Transverse colon (tissue), 4 donors: Measurements from ENCODE around the gene PCDHGA2. TPM values are rescaled to one million over a fixed set of nuclear protein-coding genes. Genes with fewer than 3 reads are reported as not detected.
"Not testable (repeated sequence)": the region's sequence is repeated elsewhere in the genome, so short reads cannot be mapped to it uniquely, and the experiment has no call there.

Experiments
- DNase-seq: peaks from one replicate; pipeline ENCODE4 v3.0.0-alpha.2; 2019
- H3K27ac ChIP-seq, 4 donors: fragments of 200-600 bp; sonication (generic); 2 replicates each; pipeline ENCODE4 v1.5.1; 2016 to 2018; ENCODE audit warnings: inconsistent platforms in 4 of 4
- H3K27me3 ChIP-seq: fragments of 200-600 bp; sonication (generic); 2 replicates; pipeline ENCODE4 v1.5.1; 2017; ENCODE audit warnings: inconsistent platforms
- H3K36me3 ChIP-seq, 4 donors: fragments of 200-600 bp; sonication (generic); 2 replicates each; pipeline ENCODE4 v1.5.1; 2017 to 2019; ENCODE audit warnings: inconsistent platforms in 4 of 4
- H3K4me1 ChIP-seq, 4 donors: fragments of 200-600 bp; sonication (generic); 2 replicates each; pipeline ENCODE4 v1.5.1; 2017 to 2020; ENCODE audit warnings: inconsistent platforms in 4 of 4
- H3K4me3 ChIP-seq, 4 donors: fragments of 200-600 bp; sonication (generic); 1 replicate in 1 of 4; 2 replicates in 3 of 4; pipeline versions ENCODE4 v1.5.1 to v1.6.1; 2017 to 2019; ENCODE audit warnings: inconsistent platforms in 4 of 4
- H3K9me3 ChIP-seq, 2 donors: fragments of 200-600 bp; sonication (generic); 2 replicates each; pipeline ENCODE4 v1.5.1; 2017 to 2019; ENCODE audit warnings: inconsistent platforms in 2 of 2
- CTCF ChIP-seq, 5 experiments: fragments of 200-600 bp in 3 of 5; fragments of 450-650 bp in 2 of 5; sonication (generic) in 3 of 5; IDR thresholded peaks; 1 replicate in 2 of 5; 2 replicates in 3 of 5; pipeline ENCODE4 v1.5.1; 2016 to 2017; ENCODE audit warnings: antibody characterized with exemption in 5 of 5, inconsistent platforms in 3 of 5, mild to moderate bottlenecking in 2 of 5, moderate library complexity in 1 of 5
- EP300 ChIP-seq: sonication (generic); formaldehyde crosslinking; IDR thresholded peaks from one replicate; pipeline ENCODE4 v1.6.1; 2017; ENCODE audit warnings: antibody characterized with exemption, low read depth
- POLR2A ChIP-seq: fragments of 450-650 bp; IDR thresholded peaks from one replicate; pipeline ENCODE4 v1.6.1; 2016; ENCODE audit warnings: antibody characterized with exemption, mild to moderate bottlenecking, moderate library complexity
- POLR2AphosphoS5 ChIP-seq, 3 donors: sonication (generic); formaldehyde crosslinking; IDR thresholded peaks; one replicate each; pipeline ENCODE4 v1.6.1; 2016; ENCODE audit warnings: antibody characterized with exemption in 3 of 3
- WGBS, 2 donors: methylation state at CpG; one replicate each; pipeline ENCODE4 v1.1.5; 2018; ENCODE audit warnings: low coverage in 1 of 2; 5-methylcytosine and 5-hydroxymethylcytosine counted together
- in situ Hi-C, 4 donors: fragments of 200-750 bp; cut with MboI; loops; one replicate each; pipeline versions ENCODE4 v1.15.0 to v1.15.1; 2017; ENCODE audit warnings: low sequenced_read_pairs in 3 of 4, low pct_ligation_motif_present in 1 of 4, low pct_unique_long_range_greater_than_20kb in 1 of 4
- intact Hi-C: fragments of 100-400 bp; cut with DNase I; formaldehyde crosslinking; loops from one replicate; pipeline ENCODE4 v1.15.1; 2023; ENCODE audit warnings: low total_unique reads
- total RNA-seq, 4 donors: library from RNA; depleted of rRNA; stranded (reverse); fragments of >200 nt; gene quantifications; one replicate each; pipeline ENCODE4 v1.1.0, GENCODE V29; 2016

The PCDHGA2 gene
- total RNA-seq, 4 donors from 2014 or later: 0.68 to 1.9 (median 1.6) TPM

- WGBS, 2 donors: 73 to 84% methylated on average over 3 to 14 of the region's 14 CpGs
- intact Hi-C loops: no loop called here
- no peak overlapping the region for H3K27ac ChIP-seq
- DNase-seq: no peak
- in situ Hi-C loops: loop anchor here in 2 of 4 donors (25.0 kb wide), 2 partner anchors 162 to 188 kb away; partner anchors contain the start of genes PCDHB12 (in 1 of the 2), PCDHB13 (in 1 of the 2) and PCDHB14 (in 1 of the 2)
- no peak overlapping the region for H3K4me3 ChIP-seq
- no peaks in the 10 kb centered on the region for H3K27me3 ChIP-seq
- peaks cover 0 to 3% (median 0%) of the 10 kb centered on the region in 4 donors for H3K36me3 ChIP-seq
- no peaks in the 10 kb centered on the region for H3K4me1 ChIP-seq
- peaks cover 19 to 90% of the 10 kb centered on the region in 2 donors for H3K9me3 ChIP-seq
- TF ChIP-seq CTCF (IDR thresholded peaks at IDR 0.05): no peak
- TF ChIP-seq POLR2AphosphoS5 (IDR thresholded peaks at IDR 0.05): no peak
- no peak for TF ChIP-seq EP300
- no peak for TF ChIP-seq POLR2A
Observed at GRCh38 chr5:141374627-141375026, 36.1 kb downstream of the PCDHGA2 start.

GRCh38 chr5:141375444-141376155 lies 37.0 kb downstream of the PCDHGA2 start:
- not testable (repeated sequence) for H3K27me3 ChIP-seq

GRCh38 chr5:141382469-141383294 lies 44.1 kb downstream of the PCDHGA2 start, which contains the start of gene PCDHGA7:
TSS of gene PCDHGA7 (plus strand) at chr5:141382742. CDS start at chr5:141382900, 158 bp downstream.
- Histone ChIP-seq H3K27ac (no peak within 1 kb of the TSS), H3K4me1 (no peaks in the 10 kb centered on the region), H3K4me3 (peak within 1 kb of the TSS in 1 of 4 donors; percentile 21), H3K36me3 (no peaks in the 10 kb centered on the region), H3K9me3 (peaks cover 54 to 84% of the 10 kb centered on the region in 2 donors), H3K27me3 (peaks cover 13% of the 10 kb centered on the region)
- TF ChIP-seq EP300 (no peak), POLR2AphosphoS5 (IDR thresholded peaks at IDR 0.05) (no peak), POLR2A (no peak), CTCF (IDR thresholded peaks at IDR 0.05) (no peak)
- intact Hi-C loops (no loop called here), in situ Hi-C loops (loop anchor here in 1 of 4 donors (25.0 kb wide), 1 partner anchor 170 kb away; the partner anchor contains the start of genes PCDHB12, PCDHB13 and PCDHB14)
- 9 to 32% methylated on average over 7 to 37 of the region's 37 CpGs for WGBS, 2 donors
- no peak for DNase-seq

More at GRCh38 chr5:141375444-141376155, 37.0 kb downstream of the PCDHGA2 start:
- WGBS, 2 donors: 69% methylated on average over 24 of the region's 48 CpGs; no CpG with 5 or more reads in 1 of the 2 donors
- H3K4me3 ChIP-seq, H3K36me3 ChIP-seq, DNase-seq, H3K27ac ChIP-seq, H3K4me1 ChIP-seq, intact Hi-C loops: not testable (repeated sequence)
- peaks cover 17 to 87% of the 10 kb centered on the region in 2 donors for H3K9me3 ChIP-seq
- in situ Hi-C loops: loop anchor here in 1 of 4 donors (25.0 kb wide), 1 partner anchor 163 kb away; the partner anchor contains the start of genes PCDHB12, PCDHB13 and PCDHB14

- 50 to 67% methylated on average over 8 to 21 of the region's 21 CpGs for WGBS, 2 donors
- Histone ChIP-seq H3K36me3 (no peaks in the 10 kb centered on the region), H3K27me3 (peaks cover 13% of the 10 kb centered on the region), H3K9me3 (peaks cover 51 to 79% of the 10 kb centered on the region in 2 donors), H3K4me3 (no peak overlapping the region), H3K27ac (no peak overlapping the region), H3K4me1 (no peaks in the 10 kb centered on the region)
- TF ChIP-seq CTCF (IDR thresholded peaks at IDR 0.05): no peak
- in situ Hi-C loops (loop anchor here in 1 of 4 donors (25.0 kb wide), 1 partner anchor 171 kb away; the partner anchor contains the start of genes PCDHB12, PCDHB13 and PCDHB14), intact Hi-C loops (no loop called here)
- no peak for DNase-seq
Observed at GRCh38 chr5:141383345-141383744, 44.8 kb downstream of the PCDHGA2 start.
